Cardiac muscle cell (in vitro differentiated cells and primary cell): ENCODE data around the gene KCNMA1. TPM values are rescaled to one million over a fixed set of nuclear protein-coding genes. Genes with fewer than 3 reads are reported as not detected.

ENCODE experiments used
- DNase-seq, 2 donors: peaks; one replicate each; pipeline versions ENCODE4 v3.0.0 to v3.0.0-alpha.2; 2010 to 2017; ENCODE audit warnings: low read depth in 1 of 2, low spot score in 1 of 2
- H3K27ac ChIP-seq: fragments of 200-600 bp; sonication (generic); 2 replicates; pipeline ENCODE4 v1.5.1; 2016
- H3K27me3 ChIP-seq: fragments of 200-600 bp; sonication (generic); 2 replicates; pipeline ENCODE4 v1.6.0; 2016; ENCODE audit warnings: control low read depth
- H3K36me3 ChIP-seq: fragments of 200-600 bp; sonication (generic); 2 replicates; pipeline ENCODE4 v1.5.1; 2016; ENCODE audit warnings: control low read depth
- H3K4me1 ChIP-seq: fragments of 200-600 bp; sonication (generic); 2 replicates; pipeline ENCODE4 v1.8.1; 2017; ENCODE audit warnings: low read depth, mild to moderate bottlenecking, mixed run types
- H3K4me3 ChIP-seq: fragments of 200-600 bp; sonication (generic); 2 replicates; pipeline ENCODE4 v1.5.1; 2016; ENCODE audit warnings: mild to moderate bottlenecking
- H3K9me3 ChIP-seq: fragments of 200-600 bp; sonication (generic); 2 replicates; pipeline ENCODE4 v1.5.1; 2017; ENCODE audit warnings: low read depth, mild to moderate bottlenecking, control low read depth
- CTCF ChIP-seq: IDR thresholded peaks from 2 replicates; pipeline ENCODE4 v1.5.1; 2012; ENCODE audit warnings: low read depth, mild to moderate bottlenecking, low read length
- polyA plus RNA-seq: library from polyadenylated mRNA; unstranded; fragments of >200 nt; fragmentation: Nextera tagmentation; extraction: Ambion mirVana; gene quantifications from 2 replicates; pipeline ENCODE4 v1.2.1, GENCODE V29; 2016
- total RNA-seq: library from RNA; depleted of rRNA; stranded (reverse); fragments of >200 nt; gene quantifications from 2 replicates; pipeline ENCODE4 v1.2.3, GENCODE V29; 2016

KCNMA1 gene
- total and polyA plus RNA-seq, 2 experiments from 2014 or later: 1.8 to 1.9 TPM

- no peak for DNase-seq
- TF ChIP-seq CTCF: no peak
- Histone ChIP-seq H3K4me1 (peaks cover 12% of the 10 kb centered on the region), H3K27ac (no peak overlapping the region), H3K4me3 (no peak overlapping the region), H3K36me3 (no peaks in the 10 kb centered on the region), H3K27me3 (no peaks in the 10 kb centered on the region), H3K9me3 (no peaks in the 10 kb centered on the region)
Measured at GRCh38 chr10:76887223-76888010, 750.2 kb downstream of the KCNMA1 start.

GRCh38 chr10:76885816-76886215, 751.8 kb downstream of the KCNMA1 start:
- no peak for DNase-seq
- H3K4me3 ChIP-seq: no peak overlapping the region
- no peaks in the 10 kb centered on the region for H3K36me3 ChIP-seq
- no peaks in the 10 kb centered on the region for H3K9me3 ChIP-seq
- no peaks in the 10 kb centered on the region for H3K27me3 ChIP-seq
- H3K27ac ChIP-seq: no peak overlapping the region
- peaks cover 12% of the 10 kb centered on the region for H3K4me1 ChIP-seq
- no peak for TF ChIP-seq CTCF

GRCh38 chr10:76884673-76885275, 752.8 kb downstream of the KCNMA1 start:
- Histone ChIP-seq H3K36me3 (no peaks in the 10 kb centered on the region), H3K9me3 (no peaks in the 10 kb centered on the region), H3K4me3 (no peak overlapping the region), H3K4me1 (peaks cover 12% of the 10 kb centered on the region), H3K27ac (no peak overlapping the region), H3K27me3 (no peaks in the 10 kb centered on the region)
- TF ChIP-seq CTCF: no peak
- no peak for DNase-seq

GRCh38 chr10:76883596-76883995, 754.0 kb downstream of the KCNMA1 start:
- Histone ChIP-seq H3K27ac (no peak overlapping the region), H3K4me3 (no peak overlapping the region), H3K9me3 (no peaks in the 10 kb centered on the region), H3K4me1 (peaks cover 23% of the 10 kb centered on the region), H3K36me3 (no peaks in the 10 kb centered on the region), H3K27me3 (no peaks in the 10 kb centered on the region)
- no peak for DNase-seq
- no peak for TF ChIP-seq CTCF

GRCh38 chr10:76882796-76883195, 754.8 kb downstream of the KCNMA1 start:
- Histone ChIP-seq H3K4me3 (no peak overlapping the region), H3K4me1 (peaks cover 26% of the 10 kb centered on the region), H3K27me3 (no peaks in the 10 kb centered on the region), H3K9me3 (no peaks in the 10 kb centered on the region), H3K36me3 (no peaks in the 10 kb centered on the region), H3K27ac (no peak overlapping the region)
- no peak for TF ChIP-seq CTCF
- DNase-seq: no peak
